Mesendoderm (in vitro differentiated cells): ENCODE measurements around the gene DEDD.

ENCODE experiments used
- DNase-seq: peaks from one replicate; pipeline ENCODE4 v3.0.0; 2013
- H2AK5ac ChIP-seq: 2 replicates; pipeline ENCODE4 v1.6.1; 2013; ENCODE audit warnings: low read length, inconsistent platforms
- H2BK120ac ChIP-seq: 2 replicates; pipeline ENCODE4 v1.6.1; 2013; ENCODE audit warnings: low read depth, mild to moderate bottlenecking, low read length, moderate library complexity, mixed read lengths
- H2BK15ac ChIP-seq: replicated peaks from 2 replicates; pipeline ENCODE4 v1.6.1; 2013; ENCODE audit warnings: low read depth, mild to moderate bottlenecking, moderate library complexity
- H2BK5ac ChIP-seq: 2 replicates; pipeline ENCODE4 v1.6.1; 2013; ENCODE audit warnings: low read length, inconsistent platforms
- H3K18ac ChIP-seq: 2 replicates; pipeline ENCODE4 v1.6.1; 2013; ENCODE audit warnings: mild to moderate bottlenecking, low read length, mixed read lengths
- H3K23ac ChIP-seq: one replicate; pipeline ENCODE4 v1.6.1; 2013; ENCODE audit warnings: low read length
- H3K27ac ChIP-seq: 2 replicates; pipeline ENCODE4 v1.5.1; 2013; ENCODE audit warnings: low read depth, mild to moderate bottlenecking, inconsistent platforms, low read length, moderate library complexity
- H3K27me3 ChIP-seq: 2 replicates; pipeline ENCODE4 v1.6.1; 2013; ENCODE audit warnings: low read length, control low read depth, mild to moderate bottlenecking, inconsistent platforms; ENCODE audit not compliant: insufficient read depth, poor library complexity
- H3K36me3 ChIP-seq: 2 replicates; pipeline ENCODE4 v1.6.1; 2013; ENCODE audit warnings: low read length, inconsistent platforms; ENCODE audit not compliant: control insufficient read depth, insufficient read depth
- H3K4ac ChIP-seq: one replicate; pipeline ENCODE4 v1.6.1; 2013; ENCODE audit warnings: low read depth, mild to moderate bottlenecking, low read length, moderate library complexity
- H3K4me1 ChIP-seq: 2 replicates; pipeline ENCODE4 v1.6.1; 2013; ENCODE audit warnings: low read depth, low read length, inconsistent platforms; ENCODE audit not compliant: control insufficient read depth
- H3K4me2 ChIP-seq: 2 replicates; pipeline ENCODE4 v1.6.1; 2013; ENCODE audit warnings: low read length
- H3K4me3 ChIP-seq: 2 replicates; pipeline ENCODE4 v1.5.1; 2013; ENCODE audit warnings: mild to moderate bottlenecking, low read length
- H3K56ac ChIP-seq: one replicate; pipeline ENCODE4 v1.6.1; 2013; ENCODE audit warnings: low read length
- H3K79me1 ChIP-seq: 2 replicates; pipeline ENCODE4 v1.6.1; 2013; ENCODE audit warnings: low read length, inconsistent platforms
- H3K79me2 ChIP-seq: 2 replicates; pipeline ENCODE4 v1.6.1; 2013; ENCODE audit warnings: mild to moderate bottlenecking, low read length; ENCODE audit not compliant: control insufficient read depth, insufficient read depth
- H3K9ac ChIP-seq: 2 replicates; pipeline ENCODE4 v1.6.1; 2013; ENCODE audit warnings: low read length, inconsistent platforms
- H4K5ac ChIP-seq: one replicate; pipeline ENCODE4 v1.6.1; 2013; ENCODE audit warnings: low read length
- H4K8ac ChIP-seq: one replicate; pipeline ENCODE4 v1.6.1; 2013; ENCODE audit warnings: low read depth, mild to moderate bottlenecking, control low read depth, low read length, moderate library complexity
- WGBS: extraction: QIAGEN DNeasy Blood & Tissue Kit; methylation state at CpG from one replicate; pipeline ENCODE4 v1.1.7; 2013; ENCODE audit warnings: low lambda C conversion rate, missing lambda C conversion rate; ENCODE audit not compliant: insufficient coverage; ENCODE audit errors: extremely low coverage; 5-methylcytosine and 5-hydroxymethylcytosine counted together

DEDD gene

DNA sequence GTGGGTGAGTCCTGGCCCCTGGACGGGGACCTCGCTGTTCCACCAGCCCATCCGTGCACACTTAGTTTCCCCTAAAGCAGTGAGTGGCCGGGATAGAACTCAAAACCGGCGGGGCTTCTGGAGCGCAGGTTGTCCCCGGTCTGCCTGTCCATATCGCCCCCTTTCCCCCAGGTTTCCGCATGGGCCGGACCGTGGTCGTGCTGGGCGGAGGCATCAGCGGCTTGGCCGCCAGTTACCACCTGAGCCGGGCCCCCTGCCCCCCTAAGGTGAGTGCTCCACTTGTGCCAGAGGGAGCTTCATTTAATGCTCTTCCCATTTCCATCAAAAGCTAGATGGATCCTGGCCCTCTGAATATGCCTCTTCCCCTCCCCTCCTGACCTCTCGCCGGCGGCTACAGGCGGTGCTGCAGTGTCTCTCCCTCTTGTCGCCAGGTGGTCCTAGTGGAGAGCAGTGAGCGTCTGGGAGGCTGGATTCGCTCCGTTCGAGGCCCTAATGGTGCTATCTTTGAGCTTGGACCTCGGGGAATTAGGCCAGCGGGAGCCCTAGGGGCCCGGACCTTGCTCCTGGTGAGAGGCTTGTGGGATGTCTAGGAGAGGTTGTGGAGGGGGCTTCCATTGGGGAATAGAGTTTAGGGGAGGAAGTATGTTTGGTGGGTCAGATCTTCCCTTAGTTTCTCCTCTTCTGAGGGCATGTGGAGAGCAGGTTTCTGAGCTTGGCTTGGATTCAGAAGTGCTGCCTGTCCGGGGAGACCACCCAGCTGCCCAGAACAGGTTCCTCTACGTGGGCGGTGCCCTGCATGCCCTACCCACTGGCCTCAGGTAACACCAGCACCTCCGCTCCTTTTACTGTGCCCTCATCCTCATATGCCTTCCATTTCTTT, 34.4 kb upstream of the DEDD start:
- WGBS, result no CpG with 5 or more reads among the region's 33 CpGs
- H3K4me2 ChIP-seq, result peak overlapping the region; percentile 77
- H4K5ac ChIP-seq, result no peak overlapping the region
- H2BK5ac ChIP-seq, result no peak overlapping the region
- no peak overlapping the region for H2BK15ac ChIP-seq
- peak overlapping the region; percentile 10 for H3K27ac ChIP-seq
- H3K56ac ChIP-seq, result peak overlapping the region; percentile 85
- H3K18ac ChIP-seq, result no peak overlapping the region
- no peaks in the 10 kb centered on the region for H3K79me2 ChIP-seq
- H3K23ac ChIP-seq, result no peak overlapping the region
- peak overlapping the region; percentile 76 for H3K4me3 ChIP-seq
- no peaks in the 10 kb centered on the region for H3K27me3 ChIP-seq
- no peaks in the 10 kb centered on the region for H3K4me1 ChIP-seq
- peaks cover 4% of the 10 kb centered on the region for H3K36me3 ChIP-seq
- no peak overlapping the region for H2BK120ac ChIP-seq
- DNase-seq, result peak; percentile 74
- H3K79me1 ChIP-seq, result no peaks in the 10 kb centered on the region
- no peak overlapping the region for H4K8ac ChIP-seq
- no peak overlapping the region for H3K4ac ChIP-seq
- no peak overlapping the region for H2AK5ac ChIP-seq
- peak overlapping the region; percentile 83 for H3K9ac ChIP-seq

DNA sequence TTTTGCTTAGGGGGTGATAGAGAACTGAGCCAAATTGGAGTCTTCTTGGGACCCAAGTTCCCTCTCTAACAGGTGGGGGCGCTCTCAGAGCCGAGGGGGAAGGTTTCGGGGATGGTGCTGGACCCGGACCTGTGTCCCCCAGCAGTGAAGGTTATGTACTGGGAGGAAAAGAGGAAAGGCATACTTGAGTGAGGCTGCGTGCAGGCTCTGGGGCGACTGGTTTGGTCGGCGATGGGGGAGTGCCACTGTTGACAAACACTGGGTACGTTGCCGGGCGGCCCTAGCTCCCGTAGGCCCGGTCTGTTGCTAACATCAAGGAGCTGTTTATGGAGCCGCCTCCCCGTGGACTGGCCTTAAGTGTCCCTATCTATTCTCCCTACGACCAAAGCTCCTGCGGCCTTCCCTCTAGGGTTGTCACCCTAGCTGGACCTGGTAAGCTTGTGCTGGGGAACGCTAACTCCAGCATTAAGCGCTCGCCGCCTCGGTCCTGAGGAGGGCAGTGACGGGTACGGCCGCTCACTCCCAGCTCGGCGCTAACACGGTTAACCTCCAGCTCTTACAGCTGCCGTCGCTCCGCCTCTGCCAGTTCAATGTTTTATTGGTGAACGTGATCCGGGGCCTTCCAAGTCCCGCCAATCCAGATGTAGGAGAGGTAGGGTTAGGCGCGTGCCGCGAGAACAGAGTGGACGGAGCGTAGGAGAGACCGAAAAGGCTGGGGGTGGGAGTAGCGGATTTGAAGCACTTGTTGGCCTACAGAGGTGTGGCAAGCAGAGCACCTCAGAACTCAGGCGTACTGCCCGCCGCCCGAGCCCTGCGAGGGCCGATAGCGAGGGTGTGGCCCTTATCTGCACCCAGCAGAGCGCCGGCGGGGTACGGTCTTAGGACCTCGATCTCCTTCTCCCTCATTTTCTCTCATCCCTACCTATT, 33.5 kb upstream of the DEDD start, which contains the start of gene PPOX:
Gene PPOX, plus strand, starts transcription at position 685 of the 927 bp plus-strand sequence. CDS start 422 bp downstream, outside the sequence.
- no CpG with 5 or more reads among the region's 54 CpGs for WGBS
- no peak within 1 kb of the TSS for H3K23ac ChIP-seq

DNA sequence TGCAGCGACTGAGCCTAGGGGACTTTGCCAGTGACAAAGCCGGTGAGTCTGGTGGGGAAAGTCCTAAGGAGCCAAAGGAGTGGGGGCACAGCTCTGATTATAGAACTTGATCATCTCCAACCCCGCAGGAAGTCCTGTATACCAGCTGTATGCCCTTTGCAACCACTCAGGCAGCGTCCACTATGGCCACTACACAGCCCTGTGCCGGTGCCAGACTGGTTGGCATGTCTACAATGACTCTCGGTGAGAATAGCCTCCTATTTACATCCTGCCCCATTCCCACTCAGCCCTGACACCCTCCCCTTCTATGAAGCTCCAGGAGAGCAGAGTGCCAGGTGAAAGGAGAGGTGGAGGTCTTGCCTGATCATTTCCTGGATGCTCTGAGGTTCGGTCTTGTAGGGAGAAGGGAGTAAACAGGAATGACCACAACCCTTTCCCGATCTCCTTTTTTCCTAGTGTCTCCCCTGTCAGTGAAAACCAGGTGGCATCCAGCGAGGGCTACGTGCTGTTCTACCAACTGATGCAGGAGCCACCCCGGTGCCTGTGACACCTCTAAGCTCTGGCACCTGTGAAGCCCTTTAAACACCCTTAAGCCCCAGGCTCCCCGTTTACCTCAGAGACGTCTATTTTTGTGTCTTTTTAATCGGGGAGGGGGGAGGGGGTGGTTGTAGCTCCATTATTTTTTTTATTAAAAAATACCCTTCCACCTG, 32.6 kb upstream of the DEDD start:
- no peak overlapping the region for H2BK15ac ChIP-seq
- H3K27ac ChIP-seq, result no peak overlapping the region
- H3K4me1 ChIP-seq, result no peaks in the 10 kb centered on the region
- peak overlapping the region; percentile 29 for H3K4me2 ChIP-seq
- H3K36me3 ChIP-seq, result no peaks in the 10 kb centered on the region
- no peak overlapping the region for H2BK5ac ChIP-seq
- no peak overlapping the region for H3K4me3 ChIP-seq
- H4K8ac ChIP-seq, result no peak overlapping the region
- H3K27me3 ChIP-seq, result no peaks in the 10 kb centered on the region
- H2AK5ac ChIP-seq, result no peak overlapping the region
- H3K18ac ChIP-seq, result no peak overlapping the region
- H3K9ac ChIP-seq, result peak overlapping the region; percentile 82
- no peak overlapping the region for H2BK120ac ChIP-seq
- H3K79me1 ChIP-seq, result peaks cover 5% of the 10 kb centered on the region
- no peak overlapping the region for H3K4ac ChIP-seq
- DNase-seq, result no peak
- no CpG with 5 or more reads among the region's 14 CpGs for WGBS
- H3K79me2 ChIP-seq, result no peaks in the 10 kb centered on the region
- peak overlapping the region; percentile 46 for H3K56ac ChIP-seq
- no peak overlapping the region for H3K23ac ChIP-seq
- H4K5ac ChIP-seq, result no peak overlapping the region

More for the DNA sequence above, 33.5 kb upstream of the DEDD start, which contains the start of gene PPOX:
- Histone ChIP-seq H2BK120ac (no peak within 1 kb of the TSS), H3K27ac (peak within 1 kb of the TSS; percentile 10), H3K4me1 (no peaks in the 10 kb centered on the region), H2BK5ac (no peak within 1 kb of the TSS), H3K36me3 (peaks cover 2% of the 10 kb centered on the region), H3K27me3 (no peaks in the 10 kb centered on the region), H4K5ac (no peak within 1 kb of the TSS), H3K18ac (no peak within 1 kb of the TSS), H3K9ac (peak within 1 kb of the TSS; percentile 83), H2BK15ac (no peak within 1 kb of the TSS), H3K4ac (no peak within 1 kb of the TSS), H3K79me1 (no peaks in the 10 kb centered on the region), H2AK5ac (no peak within 1 kb of the TSS), H4K8ac (no peak within 1 kb of the TSS), H3K4me2 (peak within 1 kb of the TSS; percentile 94), H3K79me2 (no peaks in the 10 kb centered on the region), H3K56ac (peak within 1 kb of the TSS; percentile 89), H3K4me3 (peak within 1 kb of the TSS; percentile 76)
- peak; percentile 99 for DNase-seq

DNA sequence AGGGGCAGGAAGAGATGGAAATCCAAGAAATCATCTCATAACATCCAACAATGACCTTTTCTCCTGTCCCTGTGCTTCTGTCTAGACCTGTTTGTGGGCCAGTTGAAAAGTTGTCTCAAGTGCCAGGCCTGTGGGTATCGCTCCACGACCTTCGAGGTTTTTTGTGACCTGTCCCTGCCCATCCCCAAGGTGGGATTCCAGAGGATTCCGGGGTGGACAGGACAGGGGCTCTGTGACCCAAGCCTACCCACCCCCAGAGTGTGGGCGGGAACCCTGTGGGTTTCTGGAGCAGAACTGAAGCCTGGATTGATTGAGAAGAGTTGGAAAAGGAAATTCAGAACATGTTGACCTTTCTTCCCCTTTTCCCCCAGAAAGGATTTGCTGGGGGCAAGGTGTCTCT, 31.3 kb upstream of the DEDD start:
- H3K36me3 ChIP-seq, result no peaks in the 10 kb centered on the region

DNA sequence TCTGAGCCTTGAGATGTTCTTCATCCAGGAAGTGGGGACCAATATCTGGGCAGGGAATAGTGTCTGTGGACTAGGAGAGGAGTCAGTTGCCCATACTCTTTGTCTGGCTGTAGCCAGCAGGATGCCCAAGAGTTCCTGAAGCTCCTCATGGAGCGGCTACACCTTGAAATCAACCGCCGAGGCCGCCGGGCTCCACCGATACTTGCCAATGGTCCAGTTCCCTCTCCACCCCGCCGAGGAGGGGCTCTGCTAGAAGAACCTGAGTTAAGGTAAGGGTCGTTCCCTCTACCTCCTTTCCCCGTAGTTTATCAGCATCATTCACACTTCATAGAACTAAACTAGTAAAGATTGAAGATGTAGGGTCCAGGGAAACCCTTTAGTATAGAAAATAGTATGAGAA, 30.3 kb upstream of the DEDD start:
- no peak overlapping the region for H3K18ac ChIP-seq
- H3K56ac ChIP-seq, result no peak overlapping the region
- no peak overlapping the region for H4K8ac ChIP-seq
- no peak overlapping the region for H3K4ac ChIP-seq
- H3K23ac ChIP-seq, result no peak overlapping the region
- H3K9ac ChIP-seq, result no peak overlapping the region
- H3K79me2 ChIP-seq, result no peaks in the 10 kb centered on the region
- H4K5ac ChIP-seq, result no peak overlapping the region
- WGBS, result no CpG with 5 or more reads among the region's 10 CpGs
- H2AK5ac ChIP-seq, result no peak overlapping the region
- H3K79me1 ChIP-seq, result peaks cover 5% of the 10 kb centered on the region
- H3K27me3 ChIP-seq, result no peaks in the 10 kb centered on the region
- H3K4me3 ChIP-seq, result no peak overlapping the region
- no peak for DNase-seq
- no peak overlapping the region for H2BK120ac ChIP-seq
- no peak overlapping the region for H3K27ac ChIP-seq
- H3K4me1 ChIP-seq, result peaks cover 2% of the 10 kb centered on the region
- H3K36me3 ChIP-seq, result no peaks in the 10 kb centered on the region
- no peak overlapping the region for H2BK15ac ChIP-seq
- no peak overlapping the region for H3K4me2 ChIP-seq
- H2BK5ac ChIP-seq, result no peak overlapping the region

More for the DNA sequence above, 31.3 kb upstream of the DEDD start:
- H3K18ac ChIP-seq, result no peak overlapping the region
- H3K27ac ChIP-seq, result no peak overlapping the region
- H3K79me1 ChIP-seq, result peaks cover 5% of the 10 kb centered on the region
- no peak overlapping the region for H3K4me2 ChIP-seq
- H3K23ac ChIP-seq, result no peak overlapping the region
- no peak overlapping the region for H2BK120ac ChIP-seq
- H3K79me2 ChIP-seq, result no peaks in the 10 kb centered on the region
- H4K5ac ChIP-seq, result no peak overlapping the region
- H3K4ac ChIP-seq, result no peak overlapping the region
- H3K4me3 ChIP-seq, result no peak overlapping the region
- H4K8ac ChIP-seq, result no peak overlapping the region
- H3K4me1 ChIP-seq, result peaks cover 2% of the 10 kb centered on the region
- H3K27me3 ChIP-seq, result no peaks in the 10 kb centered on the region
- no peak overlapping the region for H2AK5ac ChIP-seq
- WGBS, result no CpG with 5 or more reads among the region's 5 CpGs
- no peak overlapping the region for H3K9ac ChIP-seq
- no peak overlapping the region for H2BK5ac ChIP-seq
- H3K56ac ChIP-seq, result no peak overlapping the region
- H2BK15ac ChIP-seq, result no peak overlapping the region
- no peak for DNase-seq
